Activated CD8-positive, alpha-beta memory T cell treated with anti-CD3 and anti-CD28 coated beads for 36 hours (primary cell): ENCODE measurements around the gene LCE1B. TPM values are rescaled to one million over a fixed set of nuclear protein-coding genes. Genes with fewer than 3 reads are reported as not detected.

ENCODE experiments used
- CTCF ChIA-PET: fragments of 350-600 bp; sonication (Branson Sonifier 250); formaldehyde crosslinking; loops from one replicate; lab custom pipeline; 2021; ENCODE audit warnings: antibody characterized with exemption; lab: Charles Lee
- POLR2A ChIA-PET: fragments of 350-600 bp; sonication (Branson Sonifier 250); formaldehyde crosslinking; loops from one replicate; lab custom pipeline; 2021; ENCODE audit warnings: antibody characterized with exemption; lab: Charles Lee
- total RNA-seq, 2 experiments: library from RNA; stranded (reverse); gene quantifications; one replicate each; pipeline ENCODE4 v1.2.3, GENCODE V29; 2021

LCE1B gene
- total RNA-seq, 2 experiments from 2014 or later = not detected

DNA sequence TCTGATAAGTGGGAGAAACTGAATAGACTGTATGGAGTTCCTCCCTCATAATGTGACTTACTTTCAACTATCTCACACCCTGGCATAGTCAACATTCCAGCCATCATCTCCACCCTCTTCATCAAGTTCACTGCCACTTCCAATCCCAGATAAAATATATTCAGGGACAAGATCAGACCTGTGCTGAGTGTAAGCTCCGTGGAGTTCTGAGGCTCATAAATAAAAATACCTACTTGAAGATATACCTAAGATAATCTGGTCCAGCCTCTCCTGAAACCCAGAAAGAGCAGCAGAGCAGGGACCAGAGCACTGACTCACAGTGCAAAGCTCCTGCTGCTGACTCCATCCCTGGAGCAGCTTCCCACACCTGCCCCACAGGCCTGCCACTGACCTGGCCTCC lies 46.3 kb downstream of the LCE1B start:
- ChIA-PET POLR2A (no interaction called here), CTCF (no interaction called here)

DNA sequence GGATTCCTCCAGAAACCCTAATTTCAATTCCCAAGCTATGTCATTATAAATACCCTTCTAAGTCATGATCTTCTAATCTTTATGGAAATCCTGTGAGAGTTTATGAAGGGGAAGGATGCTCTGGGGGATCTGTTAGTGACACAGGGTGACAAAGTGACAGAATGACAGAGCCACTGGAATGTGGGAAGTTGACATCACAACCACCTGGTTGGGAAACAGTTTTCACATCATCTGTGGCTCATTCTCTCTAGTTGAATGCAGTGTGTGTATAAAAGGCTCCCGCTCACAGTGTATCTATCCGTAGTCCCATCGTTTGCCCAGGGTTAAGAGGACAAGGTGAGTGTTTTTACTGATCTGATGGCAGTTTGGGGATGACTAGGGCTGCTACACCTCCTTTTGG lies 47.9 kb downstream of the LCE1B start, which contains the start of gene LCE7A:
Gene LCE7A (plus strand): TSS at position 301 of the 400 bp plus-strand sequence. CDS start 702 bp downstream, outside the sequence.
- POLR2A ChIA-PET = no interaction called here
- CTCF ChIA-PET = no interaction called here

DNA sequence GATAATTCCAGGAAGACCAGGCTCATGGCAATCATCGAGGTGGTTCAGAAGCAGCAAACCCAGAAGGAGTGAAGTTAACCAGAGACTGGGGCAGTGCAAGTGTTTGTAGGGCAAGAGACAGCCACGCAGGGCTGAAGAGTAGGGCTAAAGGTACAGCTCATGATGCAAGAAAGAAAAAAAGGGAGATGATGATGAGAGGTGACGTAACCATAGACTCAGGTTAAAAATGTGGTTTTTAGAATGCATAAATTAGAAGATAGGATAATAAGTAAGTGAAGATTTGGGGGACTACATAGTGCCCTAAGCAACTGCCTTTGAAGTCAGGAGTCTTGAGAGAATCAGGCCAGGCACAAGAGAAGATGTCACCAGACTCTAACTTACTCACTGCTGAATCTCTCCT lies 48.4 kb downstream of the LCE1B start:
- POLR2A ChIA-PET = no interaction called here
- CTCF ChIA-PET = no interaction called here

DNA sequence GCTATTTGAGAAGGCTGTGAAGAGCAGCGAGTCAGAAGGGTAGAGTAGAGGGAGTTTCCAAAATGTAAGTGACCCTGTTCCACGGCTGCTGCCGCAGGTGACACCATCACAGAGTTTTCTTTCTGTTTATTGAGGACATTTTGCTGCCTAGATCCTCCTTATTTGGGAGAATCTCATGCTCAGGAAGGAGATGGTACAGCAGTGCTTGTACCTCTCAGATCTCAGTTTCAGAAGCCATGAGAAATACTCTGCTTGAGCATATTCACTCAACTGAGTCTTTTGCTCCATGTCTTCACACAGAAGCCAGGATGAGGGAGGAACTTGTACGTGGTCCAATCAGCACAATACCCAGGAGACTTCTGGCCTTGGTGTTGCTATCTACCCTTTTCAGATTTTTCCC lies 49.6 kb downstream of the LCE1B start:
- POLR2A ChIA-PET = no interaction called here
- CTCF ChIA-PET = no interaction called here

Other genes with a start within 250 kb of the LCE1B start
- not detected for gene LCE3E, start 245.2 kb upstream of the LCE1B start, total RNA-seq
- not detected for gene LCE3D, start 231.5 kb upstream of the LCE1B start, total RNA-seq
- gene LCE3C, start 211.7 kb upstream of the LCE1B start, total RNA-seq = not detected
- not detected for gene LCE3B, start 198.2 kb upstream of the LCE1B start, total RNA-seq
- gene LCE3A, start 188.9 kb upstream of the LCE1B start, total RNA-seq = not detected
- not detected for gene LCE2D, start 148.6 kb upstream of the LCE1B start, total RNA-seq
- gene LCE2C, start 136.7 kb upstream of the LCE1B start, total RNA-seq = not detected
- not detected for gene LCE2B, start 125.8 kb upstream of the LCE1B start, total RNA-seq
- not detected for gene LCE2A, start 113.6 kb upstream of the LCE1B start, total RNA-seq
- not detected for gene LCE4A, start 103.8 kb upstream of the LCE1B start, total RNA-seq
- gene KPRP, start 53.9 kb upstream of the LCE1B start, total RNA-seq = not detected
- gene LCE1F, start 36.8 kb upstream of the LCE1B start, total RNA-seq = not detected
- gene LCE1E, start 25.7 kb upstream of the LCE1B start, total RNA-seq = not detected
- gene LCE1D, start 15.2 kb upstream of the LCE1B start, total RNA-seq = not detected
- gene LCE1C, start 5.3 kb upstream of the LCE1B start, total RNA-seq = not detected
- not detected for gene LCE1A, start 15.5 kb downstream of the LCE1B start, total RNA-seq
- not detected for gene LCE6A, start 30.9 kb downstream of the LCE1B start, total RNA-seq
- not detected for gene LCE7A, start 48.0 kb downstream of the LCE1B start, total RNA-seq
- gene SMCP, start 66.4 kb downstream of the LCE1B start, total RNA-seq = not detected
- gene IVL, start 96.6 kb downstream of the LCE1B start, total RNA-seq = not detected
- gene SPRR5, start 135.2 kb downstream of the LCE1B start, total RNA-seq = not detected
- not detected for gene SPRR4, start 158.7 kb downstream of the LCE1B start, total RNA-seq
- not detected for gene SPRR1A, start 172.1 kb downstream of the LCE1B start, total RNA-seq
- gene SPRR3, start 189.8 kb downstream of the LCE1B start, total RNA-seq = not detected
- gene SPRR1B, start 219.2 kb downstream of the LCE1B start, total RNA-seq = not detected
- not detected for gene SPRR2D, start 229.1 kb downstream of the LCE1B start, total RNA-seq
- gene SPRR2A, start 245.5 kb downstream of the LCE1B start, total RNA-seq = not detected